ENCODE results near the gene HPSE2.
A peak's percentile ranks its signal among the peaks of the same experiment; 100 is the strongest.
"Not testable (repeated sequence)": the region's sequence is repeated elsewhere in the genome, so short reads cannot be mapped to it uniquely, and the experiment has no call there.

Gene HPSE2

DNA sequence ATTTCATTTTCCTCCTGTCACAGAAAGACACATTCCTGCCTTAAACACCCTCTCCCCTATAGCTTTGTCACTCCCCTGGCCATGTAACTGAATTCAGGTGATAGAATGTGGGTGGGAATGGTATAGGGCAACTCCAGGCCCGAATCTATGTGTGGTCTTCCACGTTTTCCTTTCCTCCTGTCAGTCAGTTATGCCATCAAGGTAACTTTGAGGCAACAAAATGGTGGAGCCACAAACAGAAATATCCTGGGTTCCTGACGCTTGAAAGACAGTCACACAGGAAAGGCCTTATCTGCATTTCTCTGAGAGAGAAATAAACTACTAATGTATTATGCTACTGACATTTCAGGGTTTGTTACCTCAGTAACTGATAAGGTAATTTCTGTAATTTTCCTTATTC, 326.8 kb downstream of the HPSE2 start:
- H3K27ac ChIP-seq, result no peak overlapping the region
- TF ChIP-seq, protein P1, sequence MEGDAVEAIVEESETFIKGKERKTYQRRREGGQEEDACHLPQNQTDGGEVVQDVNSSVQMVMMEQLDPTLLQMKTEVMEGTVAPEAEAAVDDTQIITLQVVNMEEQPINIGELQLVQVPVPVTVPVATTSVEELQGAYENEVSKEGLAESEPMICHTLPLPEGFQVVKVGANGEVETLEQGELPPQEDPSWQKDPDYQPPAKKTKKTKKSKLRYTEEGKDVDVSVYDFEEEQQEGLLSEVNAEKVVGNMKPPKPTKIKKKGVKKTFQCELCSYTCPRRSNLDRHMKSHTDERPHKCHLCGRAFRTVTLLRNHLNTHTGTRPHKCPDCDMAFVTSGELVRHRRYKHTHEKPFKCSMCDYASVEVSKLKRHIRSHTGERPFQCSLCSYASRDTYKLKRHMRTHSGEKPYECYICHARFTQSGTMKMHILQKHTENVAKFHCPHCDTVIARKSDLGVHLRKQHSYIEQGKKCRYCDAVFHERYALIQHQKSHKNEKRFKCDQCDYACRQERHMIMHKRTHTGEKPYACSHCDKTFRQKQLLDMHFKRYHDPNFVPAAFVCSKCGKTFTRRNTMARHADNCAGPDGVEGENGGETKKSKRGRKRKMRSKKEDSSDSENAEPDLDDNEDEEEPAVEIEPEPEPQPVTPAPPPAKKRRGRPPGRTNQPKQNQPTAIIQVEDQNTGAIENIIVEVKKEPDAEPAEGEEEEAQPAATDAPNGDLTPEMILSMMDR (conservative IDR thresholded peaks at IDR 0.05), result no peak

DNA sequence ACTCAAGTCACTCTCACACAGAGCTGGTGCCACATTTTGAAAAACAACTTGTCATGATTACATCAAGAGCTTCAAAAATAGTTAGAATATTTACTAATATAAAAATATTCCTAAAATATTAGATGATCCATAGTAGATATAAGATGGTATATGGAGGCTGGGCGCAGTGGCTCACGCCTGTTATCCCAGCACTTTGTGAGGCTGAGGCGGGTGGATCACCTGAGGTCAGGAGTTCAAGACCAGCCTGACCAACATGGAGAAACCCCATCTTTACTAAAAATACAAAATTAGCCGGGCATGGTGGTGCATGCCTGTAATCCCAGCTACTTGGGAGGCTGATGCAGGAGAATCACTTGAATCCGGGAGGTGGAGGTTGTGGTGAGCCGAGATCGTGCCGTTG, 327.4 kb downstream of the HPSE2 start:
- not testable (repeated sequence) for H3K27ac ChIP-seq

DNA sequence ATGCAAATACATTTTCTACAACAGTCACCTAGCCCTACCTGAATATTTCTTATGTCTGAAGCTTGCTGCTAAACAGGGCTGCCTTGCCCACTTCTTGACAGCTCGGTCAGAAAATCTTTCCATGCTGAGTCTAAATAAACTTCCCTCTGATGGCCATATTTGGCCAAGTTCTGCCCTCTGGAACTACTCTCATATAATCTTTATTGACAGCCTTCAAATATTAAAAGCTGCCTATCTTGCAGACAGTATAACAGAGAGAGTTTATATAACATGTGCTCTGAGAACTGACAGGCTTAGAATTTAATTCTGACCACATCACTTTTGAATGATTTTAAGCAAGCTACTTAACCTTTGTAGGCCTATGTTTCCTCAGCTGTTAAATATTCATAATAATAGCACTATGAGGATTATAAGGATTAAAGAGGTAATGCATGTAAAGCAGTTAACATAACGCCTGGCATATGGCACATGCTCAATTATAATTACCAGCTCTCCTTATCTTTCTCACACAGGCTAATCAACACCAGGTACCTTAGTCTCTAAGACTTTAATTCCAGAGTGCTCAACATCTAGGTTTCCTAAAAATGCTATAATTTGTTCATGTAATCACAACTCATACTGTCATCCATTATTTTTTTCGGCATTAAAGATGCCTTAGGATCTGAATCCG, 334.1 kb downstream of the HPSE2 start:
- peak overlapping the region; percentile 39 for H3K27ac ChIP-seq
- TF ChIP-seq, protein P1 (conservative IDR thresholded peaks at IDR 0.05), result no peak

DNA sequence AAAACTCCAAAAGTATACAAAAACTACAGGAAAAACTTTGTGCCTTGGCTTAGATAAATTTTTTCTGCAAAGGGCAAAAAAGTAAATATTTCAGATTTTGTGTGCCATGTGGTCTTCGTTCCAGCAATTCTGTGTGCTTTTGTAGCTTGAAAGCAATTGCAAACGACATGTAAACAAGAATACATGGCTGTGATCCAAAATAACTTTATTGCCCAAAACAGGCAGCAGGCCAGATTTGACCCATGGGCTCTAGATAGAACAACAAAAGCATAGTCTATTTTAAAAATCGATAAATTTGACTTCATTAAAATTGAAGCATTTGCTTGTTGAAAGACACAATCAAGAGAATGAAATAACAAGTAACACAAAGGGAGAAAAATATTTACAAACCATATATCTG, 336.6 kb downstream of the HPSE2 start:
- H3K27ac ChIP-seq, result peak overlapping the region; percentile 50
- TF ChIP-seq, protein P1 (conservative IDR thresholded peaks at IDR 0.05), result no peak

DNA sequence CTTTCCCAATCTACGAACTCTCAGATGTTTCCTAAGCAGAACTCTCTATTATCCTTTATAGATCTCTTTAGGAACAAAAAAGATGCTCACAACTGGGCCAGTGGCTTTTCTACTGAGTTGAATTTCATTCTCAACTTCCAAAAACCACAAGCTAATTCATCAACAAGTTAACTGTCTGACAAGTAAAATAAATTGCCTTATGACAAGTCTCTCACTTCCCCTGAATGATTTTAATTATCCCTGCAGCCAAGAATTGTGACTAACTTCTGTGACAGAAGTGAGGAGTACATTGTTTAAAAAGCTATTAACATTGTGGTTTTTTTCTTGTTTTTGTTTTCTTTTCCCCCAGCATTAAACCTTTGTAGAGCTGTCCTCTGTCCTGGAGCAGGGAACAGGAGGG, 343.1 kb downstream of the HPSE2 start:
- TF ChIP-seq, protein P1 (conservative IDR thresholded peaks at IDR 0.05), result no peak

DNA sequence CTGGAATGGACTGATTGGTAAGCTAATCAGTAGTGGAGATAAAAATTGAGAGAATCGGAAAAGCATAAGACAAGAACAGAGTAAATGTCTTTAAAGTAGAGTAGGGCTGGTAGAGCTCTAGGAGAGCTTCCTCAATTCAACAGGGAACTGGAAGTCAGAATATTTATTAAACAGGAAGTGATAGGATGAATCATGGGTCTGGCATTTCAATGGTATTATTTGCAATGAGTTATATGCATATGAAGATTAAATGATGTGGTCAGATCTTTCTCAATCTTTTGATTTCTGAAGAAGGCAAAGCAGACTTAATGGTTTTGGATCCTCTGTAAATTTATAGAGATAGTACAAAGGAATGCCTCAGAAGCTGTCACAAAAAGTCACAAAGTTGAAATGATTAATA, 349.0 kb downstream of the HPSE2 start:
- H3K27ac ChIP-seq, result no peak overlapping the region
- TF ChIP-seq, protein P1 (conservative IDR thresholded peaks at IDR 0.05), result no peak

More for the DNA sequence above, 343.1 kb downstream of the HPSE2 start:
- no peak overlapping the region for H3K27ac ChIP-seq

DNA sequence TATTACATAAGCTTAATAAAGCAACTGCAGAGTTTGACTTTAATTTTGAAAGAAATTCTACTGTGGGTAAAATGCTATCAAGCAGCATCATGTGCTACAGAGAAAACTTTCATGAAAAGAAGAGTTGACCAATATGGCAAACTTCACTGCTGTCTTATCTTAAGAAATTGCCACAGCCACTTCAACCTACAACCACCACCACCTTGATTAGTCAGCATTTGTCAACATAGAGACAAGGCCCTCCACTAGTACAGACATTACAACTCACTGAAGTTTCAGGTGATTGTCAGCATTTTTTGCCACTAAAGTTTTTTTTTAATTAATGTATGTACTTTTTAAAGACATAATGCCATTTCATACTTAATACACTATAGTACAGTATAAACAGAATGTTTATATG, 350.3 kb downstream of the HPSE2 start:
- TF ChIP-seq, protein P1 (conservative IDR thresholded peaks at IDR 0.05), result no peak
- no peak overlapping the region for H3K27ac ChIP-seq

DNA sequence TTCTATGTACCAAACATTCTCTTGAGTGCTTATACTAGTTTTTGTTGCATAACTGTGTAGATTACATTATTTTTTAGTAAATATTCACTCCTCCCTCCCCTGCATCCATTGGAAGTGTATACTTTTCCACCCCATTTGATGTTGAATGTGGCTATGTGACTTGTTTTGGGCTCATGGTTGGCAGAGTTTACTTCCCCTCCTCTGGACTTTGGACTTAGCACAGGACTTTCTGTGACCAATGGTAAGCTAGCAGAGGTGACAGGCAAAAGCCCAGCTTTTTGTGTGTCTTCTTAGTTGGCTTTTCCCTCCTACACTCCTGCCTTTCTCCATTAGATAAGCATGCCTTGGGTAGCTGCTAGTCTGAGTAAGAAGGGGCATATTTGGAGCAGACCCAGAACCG, 353.9 kb downstream of the HPSE2 start:
- TF ChIP-seq, protein P1 (conservative IDR thresholded peaks at IDR 0.05), result no peak
- H3K27ac ChIP-seq, result no peak overlapping the region

Measured in VCaP (cell line).